Osteoblast (primary cell): ENCODE results near the gene GAS2. TPM values are rescaled to one million over a fixed set of nuclear protein-coding genes. Genes with fewer than 3 reads are reported as not detected.

Experiments
- DNase-seq: peaks from one replicate; pipeline ENCODE4 v3.0.0; 2011; ENCODE audit warnings: low spot score, mixed read lengths; ENCODE audit not compliant: insufficient read length; ENCODE audit errors: missing footprints
- H2AFZ ChIP-seq: 2 replicates; pipeline ENCODE4 v1.6.0; 2011; ENCODE audit warnings: mild to moderate bottlenecking, low read length
- H3K27ac ChIP-seq: 2 replicates; pipeline ENCODE4 v1.5.1; 2011; ENCODE audit warnings: mild to moderate bottlenecking, low read depth, low read length, moderate library complexity
- H3K27me3 ChIP-seq: 2 replicates; pipeline ENCODE4 v1.6.0; 2012; ENCODE audit warnings: mild to moderate bottlenecking, control low read depth, inconsistent platforms, low read length, moderate library complexity; ENCODE audit not compliant: insufficient read depth
- H3K36me3 ChIP-seq: 2 replicates; pipeline ENCODE4 v1.5.1; 2011; ENCODE audit warnings: mild to moderate bottlenecking, low read length, control low read depth, moderate library complexity; ENCODE audit not compliant: insufficient read depth
- H3K4me1 ChIP-seq: 2 replicates; pipeline ENCODE4 v1.5.1; 2011; ENCODE audit warnings: mild to moderate bottlenecking, low read length, control low read depth, moderate library complexity; ENCODE audit not compliant: insufficient read depth
- H3K4me2 ChIP-seq: 2 replicates; pipeline ENCODE4 v1.6.0; 2011; ENCODE audit warnings: mild to moderate bottlenecking, low read length; ENCODE audit not compliant: insufficient read depth
- H3K4me3 ChIP-seq: fragments of 200-600 bp; sonication (generic); 3 replicates; pipeline ENCODE4 v1.5.1; 2012; ENCODE audit warnings: mild to moderate bottlenecking, low read length, inconsistent platforms; ENCODE audit not compliant: insufficient read depth
- H3K79me2 ChIP-seq: 2 replicates; pipeline ENCODE4 v1.6.0; 2012; ENCODE audit warnings: mild to moderate bottlenecking, low read length, control low read depth, inconsistent platforms; ENCODE audit not compliant: insufficient read depth
- H3K9me3 ChIP-seq: 2 replicates; pipeline ENCODE4 v1.5.1; 2011; ENCODE audit warnings: low read depth, low read length, control low read depth
- H4K20me1 ChIP-seq: 2 replicates; pipeline ENCODE4 v1.6.0; 2012; ENCODE audit warnings: mild to moderate bottlenecking, low read length, control low read depth; ENCODE audit not compliant: insufficient read depth
- CTCF ChIP-seq: IDR thresholded peaks from 2 replicates; pipeline ENCODE4 v1.5.1; 2011; ENCODE audit warnings: mild to moderate bottlenecking, low read depth, low read length, moderate library complexity; ENCODE audit errors: extremely low read depth
- total RNA-seq: library from RNA; depleted of rRNA; stranded (reverse); fragments of >200 nt; gene quantifications from 2 replicates; pipeline ENCODE4 v1.2.3, GENCODE V29; 2012

Gene GAS2
- total RNA-seq, 1 donor, result 0.36 TPM

GRCh38 chr11:22798901-22799300, 132.5 kb downstream of the GAS2 start:
- Histone ChIP-seq H2AFZ (no peak overlapping the region), H3K27me3 (no peaks in the 10 kb centered on the region)
- TF ChIP-seq CTCF, result no peak

GRCh38 chr11:22800482-22800881, 134.1 kb downstream of the GAS2 start:
- H2AFZ ChIP-seq, result no peak overlapping the region
- no peaks in the 10 kb centered on the region for H3K9me3 ChIP-seq
- H3K4me1 ChIP-seq, result no peaks in the 10 kb centered on the region
- no peak overlapping the region for H3K4me3 ChIP-seq
- no peaks in the 10 kb centered on the region for H4K20me1 ChIP-seq
- H3K4me2 ChIP-seq, result no peak overlapping the region
- H3K79me2 ChIP-seq, result no peaks in the 10 kb centered on the region
- TF ChIP-seq CTCF, result no peak
- no peaks in the 10 kb centered on the region for H3K36me3 ChIP-seq
- no peaks in the 10 kb centered on the region for H3K27me3 ChIP-seq
- H3K27ac ChIP-seq, result no peak overlapping the region
- no peak for DNase-seq

More at GRCh38 chr11:22798901-22799300, 132.5 kb downstream of the GAS2 start:
- Histone ChIP-seq H3K9me3 (no peaks in the 10 kb centered on the region), H4K20me1 (no peaks in the 10 kb centered on the region), H3K27ac (no peak overlapping the region), H3K4me1 (no peaks in the 10 kb centered on the region), H3K36me3 (no peaks in the 10 kb centered on the region), H3K4me2 (no peak overlapping the region), H3K4me3 (no peak overlapping the region), H3K79me2 (no peaks in the 10 kb centered on the region)
- no peak for DNase-seq

- Histone ChIP-seq H2AFZ (no peak overlapping the region), H3K27me3 (no peaks in the 10 kb centered on the region), H3K9me3 (no peaks in the 10 kb centered on the region), H3K4me1 (no peaks in the 10 kb centered on the region), H3K36me3 (no peaks in the 10 kb centered on the region), H4K20me1 (no peaks in the 10 kb centered on the region), H3K4me2 (no peak overlapping the region), H3K79me2 (no peaks in the 10 kb centered on the region), H3K4me3 (no peak overlapping the region), H3K27ac (no peak overlapping the region)
- no peak for TF ChIP-seq CTCF
- DNase-seq, result no peak
Measured at GRCh38 chr11:22802861-22803260, 136.4 kb downstream of the GAS2 start.

- H2AFZ ChIP-seq, result no peak overlapping the region
- H3K4me3 ChIP-seq, result no peak overlapping the region
- no peak for DNase-seq
- H3K36me3 ChIP-seq, result no peaks in the 10 kb centered on the region
- no peak overlapping the region for H3K27ac ChIP-seq
- no peaks in the 10 kb centered on the region for H3K4me1 ChIP-seq
- no peak for TF ChIP-seq CTCF
- no peaks in the 10 kb centered on the region for H3K79me2 ChIP-seq
- no peaks in the 10 kb centered on the region for H3K9me3 ChIP-seq
- no peaks in the 10 kb centered on the region for H4K20me1 ChIP-seq
- no peaks in the 10 kb centered on the region for H3K27me3 ChIP-seq
- H3K4me2 ChIP-seq, result no peak overlapping the region
Measured at GRCh38 chr11:22807391-22807790, 141.0 kb downstream of the GAS2 start.
